Measurements from ENCODE around the gene IVNS1ABP. TPM values are rescaled to one million over a fixed set of nuclear protein-coding genes. Genes with fewer than 3 reads are reported as not detected.

The IVNS1ABP gene
- total and polyA plus RNA-seq, 2 of the 13 experiments (the other 11 are each of a cell fraction or from before 2014, with no cell fraction given) = 49.1 to 51.7 TPM

DNA sequence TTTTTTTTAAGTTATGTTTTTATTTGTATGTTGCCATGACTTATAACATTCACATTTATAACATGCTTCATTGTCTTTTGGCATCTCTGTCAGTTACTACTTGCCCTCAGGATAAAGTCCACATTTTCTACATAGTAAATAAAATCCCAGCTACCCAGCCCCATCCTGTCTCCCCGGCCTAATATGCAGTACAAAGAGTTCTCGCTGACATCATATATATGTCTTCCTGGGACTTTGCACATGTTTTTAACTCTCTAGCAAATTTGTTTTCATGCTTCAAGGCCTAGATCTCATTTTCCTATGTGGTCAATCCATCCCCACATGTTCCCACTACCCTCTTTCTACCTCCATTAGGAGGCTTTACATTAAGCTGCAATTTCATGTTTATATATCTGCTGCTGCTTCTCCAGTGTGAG is 33.0 kb upstream of the IVNS1ABP start:
- Histone ChIP-seq H3K79me2 (ENCODE audit: insufficient read depth, low read length) (no peaks in the 10 kb centered on the region), H4K20me1 (ENCODE audit: insufficient read depth, low read length) (no peaks in the 10 kb centered on the region), H3K4me1 (ENCODE audit: insufficient read depth, low read length) (peaks cover 67% of the 10 kb centered on the region), H2AFZ (ENCODE audit: low read length) (no peak overlapping the region), H3K36me3 (replicated peaks in 1 of 2; ENCODE audit: control insufficient read depth in 1 of 2, insufficient read depth in 2 of 2, low read length in 2 of 2) (no peaks in the 10 kb centered on the region), H3K27ac (ENCODE audit: extremely low read length, insufficient read depth, low read length) (peak overlapping the region; percentile 95), H3K4me3 (replicated peaks in 1 of 3; ENCODE audit: insufficient read depth in 1 of 3, low read depth in 2 of 3, low read length in 3 of 3) (no peak overlapping the region), H3K9ac (ENCODE audit: insufficient read depth, low read depth, low read length) (peak overlapping the region; percentile 57), H3K9me3 (ENCODE audit: low read length) (no peaks in the 10 kb centered on the region), H3K4me2 (ENCODE audit: low read depth, low read length) (peak overlapping the region; percentile 62), H3K27me3 (ENCODE audit: control insufficient read depth in 1 of 2, insufficient read depth in 2 of 2, low read length in 2 of 2) (no peaks in the 10 kb centered on the region)
- peak; percentile 98 for ATAC-seq
- ChIA-PET CTCF (ENCODE audit: low intra/inter-chr PET ratio, low total read pairs) (no interaction called here), POLR2A (interaction anchor here (1.0 to 1.8 kb wide), 3 partner anchors 14 to 34 kb away, joined by 4 to 13 read pairs (median 4); partner anchors contain the start of gene IVNS1ABP)
- 3% methylated on average over 2 of the region's 2 CpGs for WGBS (ENCODE audit: low lambda C conversion rate)
- DNase-seq (ENCODE audit: low spot score) = peak; percentile 93
- BruUV-seq (replicated peaks) = no TSS peak
- intact Hi-C loops (cut with micrococcal nuclease; ENCODE audit: unreplicated experiment) (no loop called here), in situ Hi-C loops (cut with HindIII; ENCODE audit: extremely low pct_ligation_motif_present, low pct_unique_long_range_greater_than_20kb) (no loop called here)
- peak; percentile 36 for FAIRE-seq
- no peak for TF ChIP-seq SIN3B (IDR thresholded peaks at IDR 0.05; ENCODE audit: low read length)
- TF ChIP-seq, protein P1, sequence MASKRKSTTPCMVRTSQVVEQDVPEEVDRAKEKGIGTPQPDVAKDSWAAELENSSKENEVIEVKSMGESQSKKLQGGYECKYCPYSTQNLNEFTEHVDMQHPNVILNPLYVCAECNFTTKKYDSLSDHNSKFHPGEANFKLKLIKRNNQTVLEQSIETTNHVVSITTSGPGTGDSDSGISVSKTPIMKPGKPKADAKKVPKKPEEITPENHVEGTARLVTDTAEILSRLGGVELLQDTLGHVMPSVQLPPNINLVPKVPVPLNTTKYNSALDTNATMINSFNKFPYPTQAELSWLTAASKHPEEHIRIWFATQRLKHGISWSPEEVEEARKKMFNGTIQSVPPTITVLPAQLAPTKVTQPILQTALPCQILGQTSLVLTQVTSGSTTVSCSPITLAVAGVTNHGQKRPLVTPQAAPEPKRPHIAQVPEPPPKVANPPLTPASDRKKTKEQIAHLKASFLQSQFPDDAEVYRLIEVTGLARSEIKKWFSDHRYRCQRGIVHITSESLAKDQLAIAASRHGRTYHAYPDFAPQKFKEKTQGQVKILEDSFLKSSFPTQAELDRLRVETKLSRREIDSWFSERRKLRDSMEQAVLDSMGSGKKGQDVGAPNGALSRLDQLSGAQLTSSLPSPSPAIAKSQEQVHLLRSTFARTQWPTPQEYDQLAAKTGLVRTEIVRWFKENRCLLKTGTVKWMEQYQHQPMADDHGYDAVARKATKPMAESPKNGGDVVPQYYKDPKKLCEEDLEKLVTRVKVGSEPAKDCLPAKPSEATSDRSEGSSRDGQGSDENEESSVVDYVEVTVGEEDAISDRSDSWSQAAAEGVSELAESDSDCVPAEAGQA (IDR thresholded peaks at IDR 0.05; ENCODE audit: low read depth) = no peak
- TF ChIP-seq, protein P1 (CRISPR knock-in tag; IDR thresholded peaks at IDR 0.05; ENCODE audit: borderline replicate concordance) = no peak
- no peak for TF ChIP-seq SOX6 (IDR thresholded peaks at IDR 0.05)
- peak; percentile 72 for TF ChIP-seq SOX6 (CRISPR knock-in tag; IDR thresholded peaks at IDR 0.05)
- 0 out of 2 replicates have a peak, but pooled peaks have one; percentile 1 for TF ChIP-seq ZNF761 (CRISPR knock-in tag; conservative IDR thresholded peaks at IDR 0.05)
- no peak for TF ChIP-seq ZNF337 (CRISPR knock-in tag; IDR thresholded peaks at IDR 0.05; ENCODE audit: borderline replicate concordance, low read depth)
- TF ChIP-seq ZNF264 (CRISPR knock-in tag; IDR thresholded peaks at IDR 0.05) = no peak
- TF ChIP-seq FOXP1 (IDR thresholded peaks at IDR 0.05) = peak; percentile 6; the same call in 1 of the 2 replicates
- peak; percentile 57 for TF ChIP-seq FOXP1 (CRISPR knock-in tag; IDR thresholded peaks at IDR 0.05)
- 0 out of 2 replicates have a peak, but pooled peaks have one; percentile 31 for TF ChIP-seq KDM6A (CRISPR knock-in tag; IDR thresholded peaks at IDR 0.05; ENCODE audit: low read depth)
- TF ChIP-seq MXD4 (CRISPR knock-in tag; IDR thresholded peaks at IDR 0.05) = 0 out of 2 replicates have a peak, but pooled peaks have one; percentile 26
- TF ChIP-seq SMAD1 (CRISPR knock-in tag; IDR thresholded peaks at IDR 0.05; ENCODE audit: borderline replicate concordance, low read depth) = no peak
- no peak for TF ChIP-seq ETV6 (CRISPR knock-in tag; conservative IDR thresholded peaks at IDR 0.05)
- TF ChIP-seq PPARG (CRISPR knock-in tag; conservative IDR thresholded peaks at IDR 0.05) = 0 out of 2 replicates have a peak, but pooled peaks have one; percentile 33
- peak; percentile 51; the same call in 1 of the 2 replicates for TF ChIP-seq RARA (CRISPR knock-in tag; IDR thresholded peaks at IDR 0.05)
- peak; percentile 79; the same call in 1 of the 2 replicates for TF ChIP-seq HMG20A (CRISPR knock-in tag; IDR thresholded peaks at IDR 0.05; ENCODE audit: borderline replicate concordance)
- no peak for TF ChIP-seq HNRNPUL1 (IDR thresholded peaks at IDR 0.05; ENCODE audit: low read depth, low read length)
- peak; percentile 26; the same call in 1 of the 2 replicates for TF ChIP-seq RXRB (CRISPR knock-in tag; IDR thresholded peaks at IDR 0.05; ENCODE audit: borderline replicate concordance)
- TF ChIP-seq ZNF3 (CRISPR knock-in tag; IDR thresholded peaks at IDR 0.05) = no peak
- TF ChIP-seq TCF12 (IDR thresholded peaks at IDR 0.05) = no peak
- no peak for TF ChIP-seq TCF12 (CRISPR knock-in tag; IDR thresholded peaks at IDR 0.05)
- 0 out of 2 replicates have a peak, but pooled peaks have one; percentile 53 for TF ChIP-seq ZNF878 (CRISPR knock-in tag; IDR thresholded peaks at IDR 0.05)

Measured in HepG2 (cell line).